Measurements from ENCODE around the gene ZNF784. TPM values are rescaled to one million over a fixed set of nuclear protein-coding genes. Genes with fewer than 3 reads are reported as not detected.

The ZNF784 gene
- total RNA-seq, 4 donors from 2014 or later: 1.5 to 6.9 (median 1.9) TPM

GRCh38 chr19:55622242-55622969 lies 2.0 kb downstream of the ZNF784 start:
- Histone ChIP-seq H3K9me3 (no peaks in the 10 kb centered on the region), H3K27me3 (no peaks in the 10 kb centered on the region), H3K36me3 (peaks cover 0 to 38% (median 4%) of the 10 kb centered on the region in 3 donors), H3K4me3 (no peak overlapping the region), H3K27ac (no peak overlapping the region), H3K4me1 (peaks cover 4 to 22% (median 6%) of the 10 kb centered on the region in 4 donors)
- DNase-seq (ENCODE audit: low spot score in 2 of 2): no peak
- WGBS, 2 donors: 86 to 94% methylated on average over 13 to 36 of the region's 40 CpGs
- TF ChIP-seq POLR2A (IDR thresholded peaks at IDR 0.05) (no peak), EP300 (IDR thresholded peaks at IDR 0.05) (no peak), CTCF (IDR thresholded peaks at IDR 0.05) (no peak)

GRCh38 chr19:55621673-55622231 lies 2.6 kb downstream of the ZNF784 start:
- Histone ChIP-seq H3K4me3 (no peak overlapping the region), H3K27ac (no peak overlapping the region), H3K4me1 (peaks cover 4 to 22% (median 6%) of the 10 kb centered on the region in 4 donors), H3K27me3 (no peaks in the 10 kb centered on the region), H3K36me3 (peaks cover 0 to 44% (median 4%) of the 10 kb centered on the region in 3 donors), H3K9me3 (no peaks in the 10 kb centered on the region)
- WGBS, 2 donors: 94 to 95% methylated on average over 38 to 55 of the region's 55 CpGs
- DNase-seq (ENCODE audit: low spot score in 2 of 2): no peak
- no peak for TF ChIP-seq POLR2A (IDR thresholded peaks at IDR 0.05)
- no peak for TF ChIP-seq EP300 (IDR thresholded peaks at IDR 0.05)
- TF ChIP-seq CTCF (IDR thresholded peaks at IDR 0.05): no peak

- no peak overlapping the region for H3K27ac ChIP-seq
- H3K27me3 ChIP-seq: no peaks in the 10 kb centered on the region
- peaks cover 0 to 50% (median 4%) of the 10 kb centered on the region in 3 donors for H3K36me3 ChIP-seq
- WGBS, 2 donors: 78 to 84% methylated on average over 9 of the region's 9 CpGs
- no peaks in the 10 kb centered on the region for H3K9me3 ChIP-seq
- H3K4me1 ChIP-seq: peaks cover 4 to 22% (median 6%) of the 10 kb centered on the region in 4 donors
- no peak overlapping the region for H3K4me3 ChIP-seq
- DNase-seq (ENCODE audit: low spot score in 2 of 2): no peak
- TF ChIP-seq CTCF (IDR thresholded peaks at IDR 0.05) (no peak), POLR2A (IDR thresholded peaks at IDR 0.05) (no peak), EP300 (IDR thresholded peaks at IDR 0.05) (no peak)
Observed at GRCh38 chr19:55621205-55621672, 3.1 kb downstream of the ZNF784 start.

- H3K27ac ChIP-seq: no peak overlapping the region
- no peaks in the 10 kb centered on the region for H3K9me3 ChIP-seq
- peaks cover 3 to 56% (median 4%) of the 10 kb centered on the region in 3 donors for H3K36me3 ChIP-seq
- no peak overlapping the region for H3K4me3 ChIP-seq
- H3K4me1 ChIP-seq: peaks cover 4 to 22% (median 6%) of the 10 kb centered on the region in 4 donors
- H3K27me3 ChIP-seq: no peaks in the 10 kb centered on the region
- WGBS, 2 donors: 80 to 84% methylated on average over 11 to 12 of the region's 12 CpGs
- DNase-seq (ENCODE audit: low spot score in 2 of 2): no peak
- TF ChIP-seq CTCF (IDR thresholded peaks at IDR 0.05): no peak
- TF ChIP-seq EP300 (IDR thresholded peaks at IDR 0.05): no peak
- no peak for TF ChIP-seq POLR2A (IDR thresholded peaks at IDR 0.05)
Observed at GRCh38 chr19:55620410-55621204, 3.8 kb downstream of the ZNF784 start.

Data from tibial nerve (tissue), 4 donors.